ENCODE results near the gene RAPGEF2. TPM values are rescaled to one million over a fixed set of nuclear protein-coding genes. Genes with fewer than 3 reads are reported as not detected.

The RAPGEF2 gene
- total and polyA plus RNA-seq, 2 experiments from 2014 or later: 10.2 to 63.1 TPM

DNA sequence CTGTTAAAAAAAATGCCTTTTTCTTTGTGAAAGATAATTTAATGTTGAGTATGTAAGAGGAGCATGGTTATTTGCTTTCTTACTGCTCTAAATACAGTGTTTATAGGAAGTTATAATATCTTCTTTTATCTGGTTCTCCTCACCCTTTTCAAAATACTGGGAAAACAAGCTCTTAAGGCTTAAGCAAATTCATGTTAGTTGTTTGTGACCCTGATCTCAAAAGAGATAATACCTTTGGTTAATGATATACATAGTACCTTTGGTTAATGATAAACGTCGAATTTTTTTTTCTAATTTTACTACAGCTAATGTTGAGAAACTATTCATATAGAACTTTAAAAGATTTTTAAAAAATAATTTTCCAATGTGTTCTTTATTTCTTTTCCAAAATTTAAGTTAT is 180.1 kb downstream of the RAPGEF2 start:
- Histone ChIP-seq H3F3A (replicated peaks; ENCODE audit: low read depth) (no peaks in the 10 kb centered on the region), H3K4me1 (ENCODE audit: insufficient read depth) (peaks cover 17% of the 10 kb centered on the region), H3K4me3 (no peak overlapping the region), H3K4me2 (0 out of 2 replicates have a peak overlapping the region, but pooled peaks have one; percentile 18), H3K27me3 (ENCODE audit: insufficient read depth) (no peaks in the 10 kb centered on the region), H3K79me2 (replicated peaks; ENCODE audit: insufficient read depth) (no peaks in the 10 kb centered on the region), H2AFZ (no peak overlapping the region), H3K27ac (ENCODE audit: low read depth) (peak overlapping the region; percentile 9; the same call in 1 of the 2 replicates), H4K20me1 (replicated peaks; ENCODE audit: insufficient read depth) (no peaks in the 10 kb centered on the region), H3K9me2 (ENCODE audit: insufficient read depth) (no peaks in the 10 kb centered on the region; the same call in 1 of the 2 replicates), H3K36me3 (ENCODE audit: insufficient read depth) (no peaks in the 10 kb centered on the region)
- H3K27me3 Mint-ChIP-seq (ENCODE audit: insufficient read depth, low read depth, poor library complexity): peaks cover 2% of the 10 kb centered on the region
- ATAC-seq (no peak), DNase-seq (ENCODE audit: low spot score) (no peak)
- H3K36me3 Mint-ChIP-seq (ENCODE audit: low read depth): peaks cover 8% of the 10 kb centered on the region; the same call in 2 of the 3 replicates
- peaks cover 23% of the 10 kb centered on the region for H3K4me1 Mint-ChIP-seq
- H3K9me3 Mint-ChIP-seq: no peaks in the 10 kb centered on the region
- H3K27ac Mint-ChIP-seq: peak overlapping the region; percentile 29; the same call in 1 of the 2 replicates
- TF ChIP-seq EZH2 (IDR thresholded peaks at IDR 0.05; ENCODE audit: low read depth, unreplicated experiment) (no peak), ZNF114 (CRISPR knock-in tag; IDR thresholded peaks at IDR 0.05) (no peak), ZNF331 (CRISPR knock-in tag; IDR thresholded peaks at IDR 0.05; ENCODE audit: low read depth) (no peak)
- TF ChIP-seq, protein P1, sequence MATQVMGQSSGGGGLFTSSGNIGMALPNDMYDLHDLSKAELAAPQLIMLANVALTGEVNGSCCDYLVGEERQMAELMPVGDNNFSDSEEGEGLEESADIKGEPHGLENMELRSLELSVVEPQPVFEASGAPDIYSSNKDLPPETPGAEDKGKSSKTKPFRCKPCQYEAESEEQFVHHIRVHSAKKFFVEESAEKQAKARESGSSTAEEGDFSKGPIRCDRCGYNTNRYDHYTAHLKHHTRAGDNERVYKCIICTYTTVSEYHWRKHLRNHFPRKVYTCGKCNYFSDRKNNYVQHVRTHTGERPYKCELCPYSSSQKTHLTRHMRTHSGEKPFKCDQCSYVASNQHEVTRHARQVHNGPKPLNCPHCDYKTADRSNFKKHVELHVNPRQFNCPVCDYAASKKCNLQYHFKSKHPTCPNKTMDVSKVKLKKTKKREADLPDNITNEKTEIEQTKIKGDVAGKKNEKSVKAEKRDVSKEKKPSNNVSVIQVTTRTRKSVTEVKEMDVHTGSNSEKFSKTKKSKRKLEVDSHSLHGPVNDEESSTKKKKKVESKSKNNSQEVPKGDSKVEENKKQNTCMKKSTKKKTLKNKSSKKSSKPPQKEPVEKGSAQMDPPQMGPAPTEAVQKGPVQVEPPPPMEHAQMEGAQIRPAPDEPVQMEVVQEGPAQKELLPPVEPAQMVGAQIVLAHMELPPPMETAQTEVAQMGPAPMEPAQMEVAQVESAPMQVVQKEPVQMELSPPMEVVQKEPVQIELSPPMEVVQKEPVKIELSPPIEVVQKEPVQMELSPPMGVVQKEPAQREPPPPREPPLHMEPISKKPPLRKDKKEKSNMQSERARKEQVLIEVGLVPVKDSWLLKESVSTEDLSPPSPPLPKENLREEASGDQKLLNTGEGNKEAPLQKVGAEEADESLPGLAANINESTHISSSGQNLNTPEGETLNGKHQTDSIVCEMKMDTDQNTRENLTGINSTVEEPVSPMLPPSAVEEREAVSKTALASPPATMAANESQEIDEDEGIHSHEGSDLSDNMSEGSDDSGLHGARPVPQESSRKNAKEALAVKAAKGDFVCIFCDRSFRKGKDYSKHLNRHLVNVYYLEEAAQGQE (IDR thresholded peaks at IDR 0.05; ENCODE audit: unreplicated experiment): no peak
- TF ChIP-seq, protein P2, sequence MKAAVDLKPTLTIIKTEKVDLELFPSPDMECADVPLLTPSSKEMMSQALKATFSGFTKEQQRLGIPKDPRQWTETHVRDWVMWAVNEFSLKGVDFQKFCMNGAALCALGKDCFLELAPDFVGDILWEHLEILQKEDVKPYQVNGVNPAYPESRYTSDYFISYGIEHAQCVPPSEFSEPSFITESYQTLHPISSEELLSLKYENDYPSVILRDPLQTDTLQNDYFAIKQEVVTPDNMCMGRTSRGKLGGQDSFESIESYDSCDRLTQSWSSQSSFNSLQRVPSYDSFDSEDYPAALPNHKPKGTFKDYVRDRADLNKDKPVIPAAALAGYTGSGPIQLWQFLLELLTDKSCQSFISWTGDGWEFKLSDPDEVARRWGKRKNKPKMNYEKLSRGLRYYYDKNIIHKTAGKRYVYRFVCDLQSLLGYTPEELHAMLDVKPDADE (IDR thresholded peaks at IDR 0.05): no peak
- no peak overlapping the region for H3K4me3 Mint-ChIP-seq

DNA sequence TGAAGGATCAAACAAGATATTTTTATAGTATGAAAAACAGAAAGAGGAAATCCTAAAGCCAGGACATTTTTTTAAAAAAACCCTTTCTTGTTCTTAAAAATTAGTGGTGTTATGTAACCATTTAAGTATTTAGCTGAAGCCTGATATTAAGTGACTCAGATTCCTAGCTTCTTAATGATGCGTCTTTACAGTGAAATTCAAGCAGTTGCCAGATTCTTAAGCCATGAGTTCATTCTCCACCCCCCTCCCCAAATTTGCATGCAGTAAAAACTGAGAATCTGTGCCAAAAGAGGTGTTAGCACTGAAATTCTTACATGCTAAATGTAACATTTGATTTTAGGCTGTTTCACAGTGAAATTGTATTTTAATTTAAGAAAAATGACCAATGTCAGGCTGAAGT is 180.8 kb downstream of the RAPGEF2 start:
- no peaks in the 10 kb centered on the region for H3K79me2 ChIP-seq (replicated peaks; ENCODE audit: insufficient read depth)
- no peaks in the 10 kb centered on the region for H3K36me3 ChIP-seq (ENCODE audit: insufficient read depth)
- no peak for TF ChIP-seq STAT1 (IDR thresholded peaks at IDR 0.05; ENCODE audit: unreplicated experiment)
- H3K9me3 Mint-ChIP-seq: no peaks in the 10 kb centered on the region
- H3K27ac ChIP-seq (ENCODE audit: low read depth): peak overlapping the region; percentile 23; the same call in 1 of the 2 replicates
- H3K4me3 ChIP-seq: no peak overlapping the region
- no peak overlapping the region for H2AFZ ChIP-seq
- peak; percentile 75 for DNase-seq (ENCODE audit: low spot score)
- H3K27me3 ChIP-seq (ENCODE audit: insufficient read depth): no peaks in the 10 kb centered on the region
- H3K27me3 Mint-ChIP-seq (ENCODE audit: insufficient read depth, low read depth, poor library complexity): peaks cover 2% of the 10 kb centered on the region
- ATAC-seq: peak; percentile 72
- H3K4me3 Mint-ChIP-seq: peak overlapping the region; percentile 49
- H3K4me1 ChIP-seq (ENCODE audit: insufficient read depth): peaks cover 17% of the 10 kb centered on the region
- peak overlapping the region; percentile 18; the same call in 1 of the 2 replicates for H3K4me2 ChIP-seq
- H3K4me1 Mint-ChIP-seq: peaks cover 28% of the 10 kb centered on the region
- no peaks in the 10 kb centered on the region for H4K20me1 ChIP-seq (replicated peaks; ENCODE audit: insufficient read depth)
- peaks cover 8% of the 10 kb centered on the region; the same call in 2 of the 3 replicates for H3K36me3 Mint-ChIP-seq (ENCODE audit: low read depth)
- H3K9me2 ChIP-seq (ENCODE audit: insufficient read depth): no peaks in the 10 kb centered on the region; the same call in 1 of the 2 replicates
- peak overlapping the region; percentile 75 for H3K27ac Mint-ChIP-seq
- H3F3A ChIP-seq (replicated peaks; ENCODE audit: low read depth): no peaks in the 10 kb centered on the region
